Measurements from ENCODE around the gene KIF19.

Gene KIF19

DNA sequence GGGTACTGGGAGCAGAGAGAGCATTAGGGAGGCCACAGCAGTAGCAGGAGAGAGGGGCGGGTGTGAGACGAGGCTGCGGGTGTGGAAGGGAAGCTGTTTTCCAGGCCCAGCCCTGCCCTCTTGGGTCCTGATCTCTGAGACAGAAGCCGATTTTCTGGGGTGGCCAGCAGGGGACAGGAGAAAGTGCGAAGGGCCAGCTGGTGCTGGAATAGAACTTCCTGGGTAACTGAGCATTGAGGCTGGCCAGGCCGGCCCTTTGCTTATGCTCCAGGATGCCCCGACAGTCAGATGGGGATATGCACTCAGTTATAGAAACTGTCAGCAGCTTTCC, 34.8 kb downstream of the KIF19 start:
- DNase-seq (ENCODE audit: low read depth in 1 of 2, low spot score in 1 of 2) = no peak

DNA sequence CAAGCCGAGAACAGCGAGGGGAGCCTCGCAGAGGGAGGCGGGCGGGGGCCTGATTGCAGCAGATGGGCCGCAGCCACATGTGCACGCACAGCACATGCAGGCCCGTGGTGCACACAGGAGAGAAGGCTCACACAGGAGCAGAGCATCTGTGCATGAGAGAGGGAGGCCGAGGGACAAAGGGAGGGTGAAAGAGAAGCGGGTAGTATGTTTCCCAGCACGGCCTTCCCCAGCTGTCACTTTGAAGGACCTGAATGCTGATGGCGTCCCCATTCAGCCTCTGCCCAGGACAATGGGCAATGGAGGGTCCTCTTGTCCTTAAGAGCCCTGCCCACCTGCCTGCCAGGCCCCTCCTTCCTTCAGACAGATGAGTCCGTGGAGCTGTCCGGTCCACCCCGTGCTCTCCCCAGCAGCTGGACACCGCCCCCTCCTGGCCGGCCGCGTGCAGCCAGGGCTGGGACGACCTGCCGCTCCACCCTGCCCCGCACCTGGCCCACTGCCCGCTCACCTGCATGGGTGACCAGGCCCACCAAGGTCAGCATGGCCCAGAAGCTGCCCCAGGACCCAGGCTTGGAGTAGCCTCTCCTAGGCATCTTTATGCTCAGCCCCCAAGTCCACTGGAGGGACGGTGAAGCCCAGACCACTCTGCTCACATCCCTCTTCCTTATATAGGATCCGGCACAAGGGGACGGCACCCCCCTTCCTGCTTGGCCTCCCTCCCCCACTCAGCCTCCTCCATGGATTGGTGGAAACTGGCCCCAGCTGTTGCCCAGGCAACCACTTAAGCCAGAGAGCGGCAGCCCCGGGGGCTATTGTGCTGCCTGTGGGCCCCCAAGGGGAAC, 35.4 kb downstream of the KIF19 start, which contains the start of gene BTBD17:
TSS of gene BTBD17 (minus strand) at position 639 of the 839 bp plus-strand sequence. CDS start at position 590, 49 bp downstream.
- DNase-seq (ENCODE audit: low read depth in 1 of 2, low spot score in 1 of 2) = peak in 1 of 2 donors; percentile 17

DNA sequence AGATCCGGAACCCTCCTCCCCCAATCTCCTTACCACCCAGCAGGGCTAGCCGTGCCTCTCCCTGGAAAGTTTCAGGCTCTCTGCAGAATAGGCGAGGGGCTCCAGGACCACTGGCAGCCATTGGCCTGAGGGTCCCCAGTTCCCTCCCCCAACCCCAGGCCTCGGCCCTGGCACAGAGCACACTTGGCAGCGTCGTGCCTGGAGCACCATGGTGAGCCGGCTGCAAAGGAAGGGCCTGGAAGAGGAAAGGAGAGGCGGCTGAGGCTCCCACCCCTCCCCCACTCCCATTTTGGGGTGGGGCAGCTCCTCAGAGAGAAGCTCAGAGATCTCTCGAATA, 36.0 kb downstream of the KIF19 start:
- DNase-seq (ENCODE audit: low read depth in 1 of 2, low spot score in 1 of 2) = no peak

DNA sequence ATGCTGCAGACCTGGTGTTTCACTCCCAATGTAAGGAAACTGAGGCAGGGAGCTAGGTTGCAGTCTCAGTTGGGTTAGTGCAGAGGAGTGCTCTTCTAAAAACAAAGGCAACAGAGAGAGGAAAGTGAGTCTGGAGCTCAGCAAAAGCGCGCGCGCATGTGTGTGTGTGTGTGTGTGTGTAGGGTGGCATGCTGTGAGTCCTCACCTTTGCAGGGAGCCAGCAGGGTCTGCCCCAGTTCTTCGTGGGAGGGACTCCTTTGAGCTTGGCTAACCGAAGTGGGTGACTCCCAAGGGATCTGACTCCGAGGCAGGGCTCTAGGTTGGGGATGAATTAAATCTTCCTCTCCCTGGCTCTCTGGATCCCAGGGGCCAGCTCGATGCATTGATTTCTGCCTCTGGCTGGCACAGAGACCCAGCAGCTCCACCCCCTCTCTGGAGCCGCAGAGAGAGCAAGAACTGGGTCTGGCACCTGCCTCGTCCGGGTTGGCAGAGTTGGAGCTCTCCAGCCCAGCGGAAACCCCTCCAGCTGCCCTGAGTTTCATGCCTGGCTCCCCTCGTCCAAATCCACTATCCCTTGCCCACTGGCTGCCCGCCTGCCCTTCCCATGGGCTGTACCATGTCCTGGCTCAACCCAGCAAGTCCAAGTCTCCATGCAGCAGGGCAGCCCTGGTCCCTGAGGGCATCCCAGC, 36.9 kb downstream of the KIF19 start:
- no peak for DNase-seq (ENCODE audit: low read depth in 1 of 2, low spot score in 1 of 2)

DNA sequence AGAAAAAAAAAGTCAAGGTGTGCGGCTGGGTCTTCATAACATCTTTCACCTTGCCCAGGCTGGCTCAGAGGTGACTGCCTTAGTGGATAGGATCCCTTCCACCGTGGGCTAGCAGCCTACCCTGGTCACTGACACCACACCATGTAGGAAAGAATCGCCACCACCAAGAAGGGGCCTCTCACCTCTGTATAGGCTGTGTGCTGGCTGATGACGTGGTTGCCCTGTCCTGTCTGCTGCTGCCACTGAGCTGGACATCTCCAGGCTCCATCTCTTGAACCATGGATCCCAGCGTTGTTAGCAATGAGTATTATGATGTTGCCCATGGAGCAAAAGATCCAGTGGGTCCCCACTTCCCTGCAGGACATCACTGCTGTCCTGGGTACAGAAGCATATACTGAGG, 41.2 kb downstream of the KIF19 start, which contains the start of gene GPR142:
TSS of gene GPR142 (plus strand) at position 301 of the 400 bp plus-strand sequence. CDS start 2,035 bp downstream, outside the sequence.
- DNase-seq (ENCODE audit: low read depth in 1 of 2, low spot score in 1 of 2) = no peak

DNA sequence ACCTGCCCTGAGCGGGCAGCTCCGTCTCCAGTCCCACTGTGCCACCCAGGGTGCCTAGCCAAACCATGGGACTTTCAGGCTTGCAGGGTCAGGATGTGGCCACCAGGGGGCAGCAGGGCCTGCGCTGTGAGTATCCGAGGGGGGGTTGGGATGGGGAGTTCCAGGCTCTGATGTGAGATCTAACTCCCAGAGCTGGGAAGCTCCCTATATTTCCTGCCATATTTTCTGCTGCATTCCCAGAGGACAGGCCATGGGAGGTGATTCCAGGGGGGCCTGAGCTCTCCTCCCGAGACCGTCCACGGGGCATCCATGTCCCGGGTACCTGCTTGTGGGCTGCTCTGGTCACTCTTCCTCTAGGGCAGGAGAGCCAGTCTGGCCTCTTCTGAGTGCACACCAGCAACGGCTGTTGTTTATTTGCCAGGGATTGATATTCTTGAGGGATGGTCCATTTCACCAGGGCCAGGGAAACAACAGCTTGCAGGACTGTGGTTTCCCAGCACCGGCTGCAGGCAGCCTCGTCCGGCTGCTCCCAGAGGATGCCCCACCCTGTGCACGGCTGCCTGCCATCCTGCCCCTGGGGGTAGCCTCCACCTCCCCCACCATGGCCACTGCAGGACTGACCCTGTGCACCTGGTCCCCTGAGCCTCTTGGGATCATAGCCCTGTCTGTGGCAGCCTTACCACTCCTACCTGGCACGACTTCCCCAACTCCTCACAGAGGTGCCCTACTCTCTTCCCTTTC, 42.5 kb downstream of the KIF19 start:
- DNase-seq (ENCODE audit: low read depth in 1 of 2, low spot score in 1 of 2) = peak; percentile 60 to 64

DNA sequence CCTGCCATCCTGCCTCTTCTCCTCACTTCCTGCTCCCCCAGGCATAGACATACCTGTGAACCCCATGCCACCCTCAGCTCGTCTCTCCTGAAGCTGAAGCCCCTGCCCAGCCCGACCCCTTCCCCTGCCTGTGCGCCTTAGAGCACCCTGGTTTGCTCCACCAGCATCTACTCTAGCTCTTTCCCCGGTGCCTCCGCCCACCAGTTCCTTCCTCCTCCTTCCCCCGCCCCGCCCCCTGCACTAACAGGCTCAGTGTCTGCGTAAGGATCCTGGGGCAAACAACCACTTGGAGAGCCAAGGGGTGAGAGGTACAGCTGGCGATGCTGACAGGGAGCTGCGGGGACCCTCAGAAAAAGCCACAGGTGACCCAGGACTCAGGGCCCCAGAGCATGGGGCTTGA, 43.2 kb downstream of the KIF19 start:
- DNase-seq (ENCODE audit: low read depth in 1 of 2, low spot score in 1 of 2) = peak; percentile 35 to 44

DNA sequence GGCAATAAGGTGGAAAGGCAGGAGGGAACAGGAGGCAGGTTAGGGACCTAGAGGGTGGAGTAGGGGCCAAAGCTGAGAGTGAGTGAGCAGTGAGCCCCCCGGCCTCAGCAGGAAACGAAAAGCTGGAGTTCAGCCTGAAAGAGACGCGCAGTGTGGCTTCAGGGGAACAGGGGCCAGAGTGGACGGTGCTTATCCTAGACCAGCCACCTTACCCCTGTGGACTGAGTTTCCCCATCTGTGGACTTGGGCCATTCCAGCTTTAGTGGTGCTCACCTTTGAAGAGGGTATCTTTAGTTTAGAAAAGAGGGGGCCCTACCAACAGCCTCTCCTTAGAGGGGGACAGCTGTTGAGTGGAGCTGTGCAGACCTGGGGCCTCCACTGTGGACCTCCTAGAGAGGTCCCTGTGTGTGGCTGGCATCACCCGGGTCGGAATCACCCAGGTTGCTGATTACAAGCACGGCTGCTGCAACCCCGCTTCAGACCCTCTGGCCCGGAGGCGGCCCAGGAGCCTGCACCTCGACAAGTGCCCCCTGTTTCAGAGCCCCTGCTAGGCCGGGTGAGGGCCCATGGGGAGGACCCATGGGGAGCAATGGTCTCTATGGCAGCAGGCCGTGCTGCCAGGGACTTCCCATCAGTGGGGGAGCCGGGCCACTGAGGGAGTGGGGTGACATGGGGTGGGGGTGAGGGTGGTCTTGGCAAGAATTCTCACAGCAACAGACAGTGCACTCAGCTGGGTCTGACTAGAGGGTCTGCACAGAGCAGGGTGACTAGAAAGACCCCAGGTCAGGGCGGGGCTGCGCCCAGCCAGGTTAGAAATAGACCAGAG, 43.9 kb downstream of the KIF19 start:
- no peak for DNase-seq (ENCODE audit: low read depth in 1 of 2, low spot score in 1 of 2)

DNA sequence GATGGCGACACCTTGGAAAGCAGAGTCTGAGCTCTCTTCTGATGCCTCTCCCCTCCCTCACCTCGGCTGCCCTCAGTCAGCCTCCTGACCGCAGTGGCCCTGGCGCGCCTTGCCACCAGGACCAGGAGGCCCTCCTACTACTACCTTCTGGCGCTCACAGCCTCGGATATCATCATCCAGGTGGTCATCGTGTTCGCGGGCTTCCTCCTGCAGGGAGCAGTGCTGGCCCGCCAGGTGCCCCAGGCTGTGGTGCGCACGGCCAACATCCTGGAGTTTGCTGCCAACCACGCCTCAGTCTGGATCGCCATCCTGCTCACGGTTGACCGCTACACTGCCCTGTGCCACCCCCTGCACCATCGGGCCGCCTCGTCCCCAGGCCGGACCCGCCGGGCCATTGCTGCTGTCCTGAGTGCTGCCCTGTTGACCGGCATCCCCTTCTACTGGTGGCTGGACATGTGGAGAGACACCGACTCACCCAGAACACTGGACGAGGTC, 45.7 kb downstream of the KIF19 start:
- DNase-seq (ENCODE audit: low read depth in 1 of 2, low spot score in 1 of 2) = no peak

DNA sequence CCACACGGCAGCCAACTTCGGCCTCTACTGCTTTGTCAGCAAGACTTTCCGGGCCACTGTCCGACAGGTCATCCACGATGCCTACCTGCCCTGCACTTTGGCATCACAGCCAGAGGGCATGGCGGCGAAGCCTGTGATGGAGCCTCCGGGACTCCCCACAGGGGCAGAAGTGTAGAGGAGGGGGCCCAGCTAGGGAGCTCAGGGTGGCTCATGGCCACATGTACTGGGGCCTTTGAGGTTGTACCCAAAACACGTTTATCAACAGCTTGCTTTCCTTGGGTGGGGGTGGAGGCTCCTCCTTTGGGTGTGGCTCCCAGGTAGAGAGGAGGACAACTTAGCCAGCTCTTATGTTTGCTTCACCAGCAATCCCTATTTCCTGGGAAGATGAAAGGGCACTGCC, 46.4 kb downstream of the KIF19 start:
- DNase-seq (ENCODE audit: low read depth in 1 of 2, low spot score in 1 of 2) = no peak

DNA sequence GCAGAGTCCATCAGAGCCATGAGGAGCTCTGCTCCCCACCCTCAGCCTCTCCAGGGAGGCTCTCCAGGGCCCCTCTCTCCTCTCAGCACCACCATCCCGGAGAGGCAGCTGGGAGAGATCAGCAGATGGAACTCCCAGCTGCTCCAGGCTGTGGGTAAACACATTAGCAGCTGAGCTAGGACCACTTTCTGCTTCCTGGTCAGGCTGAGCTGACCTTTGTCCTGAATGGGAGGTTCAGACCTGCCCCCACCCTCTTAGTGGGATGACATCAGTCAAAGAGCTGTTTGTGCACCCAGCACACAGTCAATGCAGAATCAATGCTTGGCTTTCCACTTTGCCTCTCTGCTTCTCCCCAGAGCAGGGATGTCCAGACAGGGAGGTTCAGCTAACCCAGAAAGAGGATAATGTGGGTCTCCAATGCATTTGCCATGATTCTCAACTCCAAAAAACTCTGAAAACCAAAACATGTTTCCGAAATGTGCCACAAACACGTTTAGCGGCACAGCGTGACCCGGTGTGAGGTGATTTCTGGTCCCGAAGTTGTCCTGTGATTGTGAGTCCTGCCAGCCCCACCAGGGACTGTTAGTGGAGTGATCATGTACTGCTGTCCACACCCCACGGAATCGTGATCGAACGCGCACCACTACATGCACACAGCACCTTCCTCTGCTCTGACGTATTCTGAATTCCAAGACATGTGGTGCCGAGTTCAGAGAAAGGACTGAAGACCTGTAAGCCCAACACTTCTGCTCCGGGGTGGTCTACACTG, 48.0 kb downstream of the KIF19 start:
- no peak for DNase-seq (ENCODE audit: low read depth in 1 of 2, low spot score in 1 of 2)

DNA sequence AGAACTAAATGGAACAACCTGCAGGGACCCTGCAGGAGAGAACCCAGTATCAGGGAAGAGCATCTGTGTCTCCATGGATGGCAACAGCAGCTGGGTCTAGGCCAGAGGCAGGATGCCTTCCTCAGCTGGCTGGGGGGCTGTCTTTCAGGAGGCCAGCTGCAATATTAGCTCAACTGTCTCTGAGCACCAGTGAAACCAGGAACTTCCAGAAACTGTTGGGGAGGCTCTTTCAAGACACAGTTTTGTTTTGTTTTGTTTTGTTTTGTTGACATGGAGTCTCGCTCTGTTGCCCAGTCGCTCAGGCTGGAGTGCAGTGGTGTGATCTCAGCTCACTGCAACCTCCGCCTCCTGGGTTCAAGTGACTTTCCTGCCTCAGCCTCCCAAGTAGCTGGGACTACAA, 48.8 kb downstream of the KIF19 start:
- no peak for DNase-seq (ENCODE audit: low read depth in 1 of 2, low spot score in 1 of 2)

DNA sequence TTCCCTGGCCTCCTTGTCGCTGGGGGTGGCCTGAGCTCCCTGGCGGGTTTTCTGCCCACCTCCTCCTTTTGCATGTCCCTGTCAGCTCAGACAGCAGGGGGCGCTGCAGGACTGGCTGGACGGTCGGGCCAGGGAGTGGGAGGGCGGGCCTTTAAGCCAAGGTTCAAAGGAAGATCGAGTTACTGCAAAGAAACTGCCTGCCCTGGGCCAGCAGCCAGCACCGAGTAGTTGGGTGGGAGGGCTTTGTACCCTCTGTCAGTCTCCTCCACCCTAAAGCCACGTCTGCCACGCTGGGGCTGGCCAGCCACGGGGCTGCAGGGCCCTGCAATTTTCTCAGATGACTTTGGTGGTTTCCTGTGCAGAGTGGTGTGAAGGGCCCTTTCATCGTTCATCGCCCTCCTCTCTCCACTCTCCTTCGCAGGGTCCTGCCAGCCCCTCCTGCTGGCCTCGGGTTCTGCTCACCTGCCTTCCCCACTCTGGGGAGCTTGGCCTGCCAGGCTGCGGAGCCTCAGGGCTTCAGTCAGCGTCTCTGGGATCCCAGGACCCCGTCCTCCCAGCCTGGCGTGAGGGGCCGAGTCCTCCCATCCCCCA, 53.6 kb downstream of the KIF19 start:
- peak; percentile 84 to 93 for DNase-seq (ENCODE audit: low read depth in 1 of 2, low spot score in 1 of 2)

DNA sequence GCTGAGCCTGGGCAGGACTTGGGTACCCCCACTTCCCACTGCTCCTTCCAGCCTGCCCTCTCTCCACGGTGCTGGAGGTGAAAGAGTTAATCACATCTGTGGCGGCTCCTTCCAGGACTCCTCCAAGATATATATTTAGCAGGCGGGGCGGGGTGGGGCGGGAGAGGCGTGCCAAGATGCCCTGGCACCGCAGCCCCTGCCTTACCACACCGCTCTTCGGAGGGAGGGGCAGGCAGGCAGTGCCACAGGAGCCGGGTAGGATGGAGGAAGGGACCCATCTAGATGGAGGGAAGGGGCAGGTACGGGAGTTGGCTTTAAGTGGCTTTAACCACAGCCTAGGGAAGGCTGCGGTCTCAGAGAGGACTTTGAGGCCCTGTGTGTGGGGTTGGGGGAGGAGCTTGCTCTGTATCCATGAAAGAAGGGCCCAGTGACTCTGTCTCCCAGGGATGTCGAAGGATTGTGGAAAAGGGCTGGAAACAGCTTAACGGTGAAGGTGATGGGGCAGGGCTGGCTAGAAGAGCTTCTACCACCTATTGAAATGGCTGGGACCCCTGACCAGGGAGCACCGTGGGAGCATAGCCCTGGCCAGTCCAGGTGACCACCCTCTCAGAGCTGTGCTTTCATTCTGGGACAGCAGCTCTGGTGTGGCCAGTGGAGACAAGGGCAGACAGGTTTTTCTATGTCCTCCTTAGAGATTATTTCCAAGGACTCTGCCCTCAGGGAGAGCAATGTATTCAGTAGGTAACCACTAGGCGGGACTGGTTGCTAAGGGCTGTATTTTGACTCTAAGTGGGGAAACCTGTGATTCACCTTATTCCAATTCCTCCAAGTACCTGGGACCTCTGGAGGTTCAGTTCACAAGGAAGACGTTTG, 54.3 kb downstream of the KIF19 start:
- DNase-seq (ENCODE audit: low read depth in 1 of 2, low spot score in 1 of 2) = no peak

DNA sequence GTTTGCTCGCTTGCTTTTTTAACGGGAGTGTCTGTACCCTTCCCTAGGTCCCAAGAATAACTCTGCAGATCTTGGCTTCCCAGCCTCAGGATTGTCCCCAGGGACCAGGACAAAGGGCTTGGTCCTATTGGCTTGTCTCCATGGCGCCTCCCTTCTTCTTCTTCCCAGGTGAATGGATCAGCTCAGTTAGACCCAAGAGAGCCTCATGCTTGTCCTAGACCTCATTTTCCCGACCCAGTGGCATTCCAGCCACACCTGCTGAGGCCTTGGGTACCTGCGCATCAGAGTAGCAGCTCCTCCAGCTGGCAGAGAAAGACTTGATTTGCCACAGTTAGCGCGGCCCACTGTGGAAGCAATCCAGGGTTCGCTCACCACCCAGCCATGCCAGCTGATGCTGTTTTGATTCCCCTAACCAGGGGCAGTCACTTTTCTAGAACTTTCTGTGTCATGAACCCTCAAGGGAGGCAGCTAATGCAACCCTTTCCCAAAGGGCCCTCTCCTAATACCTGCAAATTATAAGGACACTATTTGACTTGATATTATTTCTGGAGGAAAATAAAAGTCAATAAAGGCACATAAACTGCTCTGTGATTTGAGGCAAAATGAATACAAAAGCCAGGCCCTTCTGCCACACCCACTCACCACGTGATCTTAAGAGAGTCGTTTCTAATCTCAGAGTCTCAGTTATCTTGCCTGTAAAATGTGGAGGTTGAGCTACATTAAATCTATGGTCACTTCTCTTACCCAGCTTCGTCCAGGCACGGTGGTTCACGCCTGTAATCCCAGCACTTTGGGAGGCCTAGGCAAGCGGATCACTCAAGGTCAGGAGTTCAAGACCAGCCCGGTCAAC, 55.2 kb downstream of the KIF19 start:
- no peak for DNase-seq (ENCODE audit: low read depth in 1 of 2, low spot score in 1 of 2)

DNA sequence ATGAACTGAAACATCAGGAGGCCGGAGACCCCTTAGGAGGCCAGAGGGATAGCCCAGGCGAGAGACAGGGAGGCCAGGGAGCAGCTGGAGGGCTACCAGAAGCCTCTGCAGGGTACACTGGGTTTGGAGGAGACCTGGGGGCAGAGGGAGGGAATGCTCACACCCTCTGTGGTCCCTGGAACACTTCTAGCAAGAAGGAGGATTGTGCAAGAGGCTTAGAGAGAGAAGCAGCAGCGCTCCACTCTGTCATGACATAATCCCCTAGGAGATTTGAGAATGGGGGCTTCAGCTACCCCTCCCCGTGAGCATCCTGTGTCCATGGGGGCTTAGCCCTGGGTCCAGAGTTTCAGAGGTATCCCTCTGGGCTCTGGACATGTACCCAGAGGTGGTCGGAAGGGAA, 57.1 kb downstream of the KIF19 start:
- DNase-seq (ENCODE audit: low read depth in 1 of 2, low spot score in 1 of 2) = no peak

DNA sequence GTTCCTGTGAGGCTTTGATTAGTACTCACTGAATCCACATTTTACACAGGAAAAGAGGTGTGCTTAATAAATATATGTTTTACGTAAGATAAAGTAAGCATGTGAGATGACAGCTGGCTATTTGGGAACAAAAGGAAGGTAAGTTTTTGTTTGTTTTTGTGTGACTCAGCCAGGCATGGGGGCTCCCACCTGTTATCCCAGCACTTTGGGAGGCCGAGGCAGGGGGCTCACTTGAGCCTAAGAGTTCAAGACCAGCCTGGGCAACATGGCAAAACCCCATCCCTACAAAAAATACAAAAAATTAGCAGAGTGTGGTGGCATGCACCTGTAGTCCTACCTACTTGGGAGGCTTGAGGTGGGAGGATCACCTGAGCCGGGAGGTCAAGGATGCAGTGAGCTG, 59.2 kb downstream of the KIF19 start:
- no peak for DNase-seq (ENCODE audit: low read depth in 1 of 2, low spot score in 1 of 2)

DNA sequence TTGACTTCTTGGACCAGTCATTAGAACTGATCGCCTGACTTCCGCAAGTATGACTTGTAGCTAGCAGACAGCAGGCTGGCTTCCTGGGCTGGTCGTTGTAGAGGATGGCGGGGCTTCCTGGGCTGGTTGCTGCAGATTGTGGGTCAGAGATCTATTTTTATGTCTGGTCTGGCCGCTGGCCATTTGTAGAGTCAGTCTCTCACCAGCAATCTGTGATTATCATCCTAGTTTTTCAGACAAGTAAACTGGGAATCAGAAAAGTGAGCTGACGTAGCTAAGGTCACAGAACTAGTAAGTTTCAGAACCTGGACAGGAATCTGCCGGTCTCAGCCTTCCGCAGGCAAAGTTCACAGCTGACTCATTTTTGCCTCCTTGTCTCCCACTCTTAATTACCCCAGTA, 60.4 kb downstream of the KIF19 start:
- no peak for DNase-seq (ENCODE audit: low read depth in 1 of 2, low spot score in 1 of 2)
